SK-N-MC (cell line): ENCODE measurements around the gene HEMGN.

Source experiments
- EZH2 ChIP-seq: fragments of 200-600 bp; sonication (generic); IDR thresholded peaks from one replicate; pipeline ENCODE4 v1.6.1; 2017; ENCODE audit warnings: antibody characterized with exemption
- POLR2AphosphoS5 ChIP-seq: IDR thresholded peaks from 2 replicates; pipeline ENCODE4 v1.6.1; 2012; ENCODE audit warnings: mild to moderate bottlenecking, low read depth, low read length, borderline replicate concordance

GRCh38 chr9:97904725-97905124 is 33.2 kb downstream of the HEMGN start:
- TF ChIP-seq POLR2AphosphoS5 (no peak), EZH2 (no peak)
